PC-9 (cell line): ENCODE data around the gene EYS.

ENCODE experiments used
- EZH2 ChIP-seq: fragments of 200-600 bp; sonication (generic); IDR thresholded peaks from 2 replicates; pipeline ENCODE4 v1.8.0; 2017; ENCODE audit warnings: antibody characterized with exemption, low read depth
- TF ChIP-seq, protein P1 (sequence below): fragments of 200-600 bp; sonication (generic); conservative IDR thresholded peaks from 2 replicates; pipeline ENCODE4 v1.6.1; 2017; ENCODE audit warnings: mixed run types, antibody characterized with exemption, mild to moderate bottlenecking, moderate library complexity

DNA sequence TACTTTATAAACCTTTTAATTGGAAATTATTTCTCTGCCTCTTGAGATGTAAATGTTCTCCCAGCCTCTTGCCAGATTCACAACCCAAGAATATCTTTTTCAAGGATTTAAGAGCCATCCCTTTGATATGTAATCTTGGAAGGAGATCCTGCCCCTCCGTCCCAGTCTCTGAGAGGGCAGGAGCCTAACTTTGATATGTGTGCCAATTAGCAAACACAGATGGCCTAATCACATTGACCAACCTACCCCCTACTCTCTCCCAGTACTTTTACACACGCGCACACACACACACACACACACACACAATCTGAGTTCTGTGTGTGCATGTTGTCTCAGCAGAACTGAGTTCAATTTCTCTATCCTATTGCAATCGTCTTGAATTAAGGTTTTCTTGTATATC is 1447.7 kb downstream of the EYS start:
- TF ChIP-seq, protein P1, sequence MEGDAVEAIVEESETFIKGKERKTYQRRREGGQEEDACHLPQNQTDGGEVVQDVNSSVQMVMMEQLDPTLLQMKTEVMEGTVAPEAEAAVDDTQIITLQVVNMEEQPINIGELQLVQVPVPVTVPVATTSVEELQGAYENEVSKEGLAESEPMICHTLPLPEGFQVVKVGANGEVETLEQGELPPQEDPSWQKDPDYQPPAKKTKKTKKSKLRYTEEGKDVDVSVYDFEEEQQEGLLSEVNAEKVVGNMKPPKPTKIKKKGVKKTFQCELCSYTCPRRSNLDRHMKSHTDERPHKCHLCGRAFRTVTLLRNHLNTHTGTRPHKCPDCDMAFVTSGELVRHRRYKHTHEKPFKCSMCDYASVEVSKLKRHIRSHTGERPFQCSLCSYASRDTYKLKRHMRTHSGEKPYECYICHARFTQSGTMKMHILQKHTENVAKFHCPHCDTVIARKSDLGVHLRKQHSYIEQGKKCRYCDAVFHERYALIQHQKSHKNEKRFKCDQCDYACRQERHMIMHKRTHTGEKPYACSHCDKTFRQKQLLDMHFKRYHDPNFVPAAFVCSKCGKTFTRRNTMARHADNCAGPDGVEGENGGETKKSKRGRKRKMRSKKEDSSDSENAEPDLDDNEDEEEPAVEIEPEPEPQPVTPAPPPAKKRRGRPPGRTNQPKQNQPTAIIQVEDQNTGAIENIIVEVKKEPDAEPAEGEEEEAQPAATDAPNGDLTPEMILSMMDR, result no peak
- TF ChIP-seq EZH2, result no peak
